GM10266 (cell line): ENCODE results near the gene ZNF541.
A peak's percentile ranks its signal among the peaks of the same experiment; 100 is the strongest.

ENCODE experiments used
- DNase-seq: peaks from one replicate; pipeline ENCODE4 v3.0.0; 2012; ENCODE audit errors: extremely low spot score
- TF ChIP-seq, protein P1 (sequence below): IDR thresholded peaks from 2 replicates; pipeline ENCODE4 v1.5.1; 2012; ENCODE audit warnings: mild to moderate bottlenecking, low read depth; ENCODE audit not compliant: control insufficient read depth, insufficient read depth; ENCODE audit errors: missing control alignments

Gene ZNF541, protein sequence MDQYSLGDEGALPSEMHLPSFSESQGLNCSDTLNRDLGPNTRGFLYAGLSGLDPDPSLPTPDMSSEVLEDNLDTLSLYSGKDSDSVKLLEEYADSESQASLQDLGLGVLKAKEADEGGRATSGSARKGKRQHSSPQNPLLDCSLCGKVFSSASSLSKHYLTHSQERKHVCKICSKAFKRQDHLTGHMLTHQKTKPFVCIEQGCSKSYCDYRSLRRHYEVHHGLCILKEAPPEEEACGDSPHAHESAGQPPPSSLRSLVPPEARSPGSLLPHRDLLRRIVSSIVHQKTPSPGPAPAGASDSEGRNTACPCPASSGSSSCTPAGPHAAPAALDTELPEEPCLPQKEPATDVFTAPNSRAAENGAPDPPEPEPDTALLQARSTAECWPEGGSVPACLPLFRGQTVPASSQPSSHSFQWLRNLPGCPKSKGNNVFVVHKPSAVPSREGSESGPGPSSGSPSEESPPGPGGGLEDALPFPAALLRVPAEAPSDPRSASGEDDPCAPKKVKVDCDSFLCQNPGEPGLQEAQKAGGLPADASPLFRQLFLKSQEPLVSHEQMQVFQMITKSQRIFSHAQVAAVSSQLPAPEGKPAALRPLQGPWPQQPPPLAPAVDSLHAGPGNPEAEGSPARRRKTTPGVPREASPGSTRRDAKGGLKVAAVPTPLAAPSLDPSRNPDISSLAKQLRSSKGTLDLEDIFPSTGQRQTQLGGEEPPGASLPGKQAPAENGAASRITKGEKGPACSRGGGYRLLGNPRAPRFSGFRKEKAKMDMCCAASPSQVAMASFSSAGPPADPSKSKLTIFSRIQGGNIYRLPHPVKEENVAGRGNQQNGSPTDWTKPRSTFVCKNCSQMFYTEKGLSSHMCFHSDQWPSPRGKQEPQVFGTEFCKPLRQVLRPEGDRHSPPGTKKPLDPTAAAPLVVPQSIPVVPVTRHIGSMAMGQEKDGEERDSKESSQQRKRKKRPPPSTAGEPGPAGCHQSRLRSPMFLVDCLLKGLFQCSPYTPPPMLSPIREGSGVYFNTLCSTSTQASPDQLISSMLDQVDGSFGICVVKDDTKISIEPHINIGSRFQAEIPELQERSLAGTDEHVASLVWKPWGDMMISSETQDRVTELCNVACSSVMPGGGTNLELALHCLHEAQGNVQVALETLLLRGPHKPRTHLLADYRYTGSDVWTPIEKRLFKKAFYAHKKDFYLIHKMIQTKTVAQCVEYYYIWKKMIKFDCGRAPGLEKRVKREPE (N-terminal part only)

DNA sequence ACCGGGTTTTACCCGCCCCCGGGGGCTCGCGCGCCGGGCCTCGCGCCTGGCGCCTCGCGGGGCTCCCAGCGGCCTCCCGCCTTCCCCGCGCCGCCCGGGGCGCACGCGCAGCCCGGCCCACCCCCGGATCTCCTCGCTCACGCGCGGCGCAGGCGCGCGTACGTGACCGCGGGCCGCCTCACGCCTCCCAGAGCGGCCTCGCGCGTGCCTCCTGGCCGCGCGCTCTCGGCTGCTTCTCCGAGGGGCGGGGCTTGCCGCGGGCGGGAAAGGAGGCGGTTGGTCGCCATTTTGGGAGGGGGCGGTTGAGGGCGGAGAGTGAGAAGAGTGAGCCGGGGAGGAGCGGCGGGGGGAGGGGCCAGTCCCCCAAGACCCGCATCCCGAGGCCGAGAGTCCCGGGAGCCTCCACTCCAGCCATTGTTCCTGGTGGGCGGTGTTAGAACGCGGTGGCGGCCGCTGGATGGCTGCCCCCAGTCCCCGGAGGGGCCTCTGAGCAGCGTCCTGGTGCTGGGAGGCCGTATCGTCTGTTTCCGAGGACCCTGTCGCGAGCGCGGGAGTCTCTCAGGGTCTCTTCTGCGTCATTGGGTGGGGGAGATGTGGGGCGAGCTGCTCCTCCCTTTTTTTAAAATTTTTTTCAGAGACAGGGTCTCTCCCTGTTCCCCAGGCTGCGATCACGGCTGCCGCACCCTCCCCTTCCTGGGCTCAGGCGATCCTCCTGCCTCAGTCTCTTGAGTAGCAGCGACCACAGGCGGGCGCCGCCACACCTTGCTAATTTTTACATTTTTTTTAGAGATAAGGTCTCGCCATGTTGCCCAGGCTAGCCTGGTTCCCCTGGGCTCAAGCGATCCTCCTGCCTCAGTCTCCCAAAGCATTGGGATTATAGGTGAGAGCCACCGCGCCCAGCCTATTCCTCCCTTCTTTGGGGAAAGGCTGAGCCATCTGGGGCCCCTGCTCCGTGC, at the start of gene ZNF541:
Gene ZNF541 (minus strand): TSS at position 78 of the 956 bp plus-strand sequence. CDS start 17,292 bp downstream, outside the sequence.
- TF ChIP-seq, protein P1, sequence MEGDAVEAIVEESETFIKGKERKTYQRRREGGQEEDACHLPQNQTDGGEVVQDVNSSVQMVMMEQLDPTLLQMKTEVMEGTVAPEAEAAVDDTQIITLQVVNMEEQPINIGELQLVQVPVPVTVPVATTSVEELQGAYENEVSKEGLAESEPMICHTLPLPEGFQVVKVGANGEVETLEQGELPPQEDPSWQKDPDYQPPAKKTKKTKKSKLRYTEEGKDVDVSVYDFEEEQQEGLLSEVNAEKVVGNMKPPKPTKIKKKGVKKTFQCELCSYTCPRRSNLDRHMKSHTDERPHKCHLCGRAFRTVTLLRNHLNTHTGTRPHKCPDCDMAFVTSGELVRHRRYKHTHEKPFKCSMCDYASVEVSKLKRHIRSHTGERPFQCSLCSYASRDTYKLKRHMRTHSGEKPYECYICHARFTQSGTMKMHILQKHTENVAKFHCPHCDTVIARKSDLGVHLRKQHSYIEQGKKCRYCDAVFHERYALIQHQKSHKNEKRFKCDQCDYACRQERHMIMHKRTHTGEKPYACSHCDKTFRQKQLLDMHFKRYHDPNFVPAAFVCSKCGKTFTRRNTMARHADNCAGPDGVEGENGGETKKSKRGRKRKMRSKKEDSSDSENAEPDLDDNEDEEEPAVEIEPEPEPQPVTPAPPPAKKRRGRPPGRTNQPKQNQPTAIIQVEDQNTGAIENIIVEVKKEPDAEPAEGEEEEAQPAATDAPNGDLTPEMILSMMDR, result no peak
- no peak for DNase-seq

DNA sequence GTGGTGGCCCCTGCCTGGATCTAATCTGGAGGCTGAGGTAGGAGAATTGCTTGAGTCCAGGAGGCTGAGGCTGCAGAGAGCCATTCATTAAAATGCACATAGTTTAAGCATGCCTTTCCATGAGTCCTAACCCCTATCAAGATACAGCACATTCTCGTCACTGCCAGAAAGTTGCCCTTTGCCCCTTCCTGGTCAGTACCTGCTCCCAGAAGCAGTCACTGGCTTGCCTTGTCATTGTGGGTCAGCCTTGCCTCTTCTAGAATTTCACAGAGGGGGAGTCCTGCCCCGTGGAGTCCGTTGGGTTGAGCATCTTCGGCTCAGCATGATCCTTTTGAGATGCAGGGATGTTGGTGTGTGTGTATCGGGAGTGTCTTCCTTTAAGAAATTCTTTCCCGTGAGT, 46.8 kb upstream of the ZNF541 start:
- DNase-seq, result no peak
- TF ChIP-seq, protein P1, result no peak

DNA sequence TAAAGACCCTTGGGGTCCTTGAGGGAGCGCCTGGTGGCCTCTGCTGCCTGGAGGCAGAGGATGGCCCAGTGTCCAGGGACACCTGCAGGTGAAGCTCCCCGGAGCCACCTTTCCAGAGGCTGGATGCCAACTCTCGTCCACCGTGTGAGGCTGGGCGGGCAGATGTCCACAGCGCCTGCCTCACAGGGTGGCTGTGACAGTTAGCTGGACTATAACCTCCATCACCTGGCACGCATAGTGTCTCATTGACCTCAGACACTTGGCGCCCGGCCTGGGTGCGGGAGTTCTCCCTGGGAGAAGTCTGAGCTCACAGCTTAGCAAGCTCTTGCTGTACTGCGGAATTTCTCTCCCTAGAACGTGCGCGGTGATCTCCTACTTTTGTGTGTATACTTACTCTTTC, 45.8 kb upstream of the ZNF541 start:
- DNase-seq, result no peak

DNA sequence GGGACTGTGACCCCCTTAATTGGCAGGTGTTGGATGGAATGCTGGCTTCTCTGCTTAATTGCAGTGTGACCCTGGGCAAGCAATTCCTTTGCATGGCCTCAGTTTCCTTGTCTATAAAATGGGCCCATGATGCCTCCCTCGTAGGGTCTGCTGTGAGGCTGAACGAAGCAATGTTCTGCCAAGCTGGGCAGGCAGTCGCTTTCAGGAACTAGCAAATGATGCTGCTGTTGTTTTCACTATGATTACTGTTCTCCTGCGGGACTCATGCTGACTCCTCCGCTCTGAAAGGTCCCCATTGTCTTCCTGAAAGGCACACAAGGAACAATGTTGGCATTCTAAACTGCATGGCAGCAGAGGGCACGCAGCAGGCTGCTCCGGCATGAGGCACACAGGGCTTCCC, 42.8 kb upstream of the ZNF541 start:
- TF ChIP-seq, protein P1, result no peak
- DNase-seq, result no peak

More for the DNA sequence above, 45.8 kb upstream of the ZNF541 start:
- TF ChIP-seq, protein P1, result no peak

DNA sequence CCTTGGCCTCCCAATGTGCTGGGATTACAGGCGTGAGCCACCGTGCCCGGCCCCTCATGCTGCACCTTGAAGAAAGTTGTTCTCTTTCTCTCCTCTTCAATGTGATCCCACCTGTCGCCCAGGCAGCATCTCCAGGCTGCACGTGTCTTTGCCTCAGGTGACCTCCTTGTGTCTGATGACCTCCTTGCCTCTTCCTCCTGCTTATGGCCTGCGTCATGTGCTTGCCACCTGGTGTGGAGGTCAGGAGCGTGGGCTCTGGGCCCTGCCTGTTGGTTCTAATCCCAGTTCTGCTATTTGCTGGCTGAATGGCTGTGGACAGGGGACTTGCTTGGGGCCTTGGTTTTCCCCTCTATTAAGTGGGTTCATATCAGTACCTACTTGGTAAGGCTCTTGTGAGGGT, 42.3 kb upstream of the ZNF541 start:
- DNase-seq, result peak; percentile 24
- TF ChIP-seq, protein P1, result no peak

DNA sequence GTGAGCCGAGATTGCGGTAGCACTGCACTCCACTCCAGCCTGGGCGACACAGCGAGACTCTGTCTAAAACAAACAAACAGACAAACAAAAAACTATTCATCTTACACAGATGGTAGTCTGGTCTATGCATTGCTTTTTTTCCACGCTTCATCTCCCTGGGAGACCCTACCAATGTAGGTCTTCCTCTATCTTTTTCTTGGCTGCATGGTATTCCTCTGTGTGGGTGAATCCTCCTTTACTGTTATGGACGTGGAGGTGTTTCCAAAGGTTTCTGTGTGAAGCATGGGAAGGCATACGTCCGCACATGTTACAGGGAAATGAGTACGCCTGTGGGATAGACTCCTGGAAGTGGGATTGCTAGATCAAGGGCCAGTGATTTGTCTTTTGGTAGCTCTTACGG, 41.6 kb upstream of the ZNF541 start:
- no peak for DNase-seq
- TF ChIP-seq, protein P1, result no peak
